ENCODE data around the gene MAP1B. TPM values are rescaled to one million over a fixed set of nuclear protein-coding genes. Genes with fewer than 3 reads are reported as not detected.

MAP1B gene
- total and polyA plus RNA-seq, 2 experiments from 2014 or later = 82.4 to 115 TPM

- H3K9me3 ChIP-seq (ENCODE audit: low read depth) = no peaks in the 10 kb centered on the region
- no peak overlapping the region for H3K4me2 ChIP-seq
- no peak for DNase-seq (ENCODE audit: low spot score)
- H3K27me3 ChIP-seq = no peaks in the 10 kb centered on the region
- no peak overlapping the region for H2AFZ ChIP-seq
- H3K36me3 ChIP-seq (replicated peaks; ENCODE audit: insufficient read depth, low read depth) = no peaks in the 10 kb centered on the region
- H3K4me3 ChIP-seq = no peak overlapping the region
- H3K9me2 ChIP-seq (replicated peaks; ENCODE audit: insufficient read depth) = no peaks in the 10 kb centered on the region
- H3K79me2 ChIP-seq = no peaks in the 10 kb centered on the region
- no peak overlapping the region for H3K27ac ChIP-seq
- 84% methylated on average over 3 of the region's 3 CpGs for WGBS (ENCODE audit: low lambda C conversion rate, missing lambda C conversion rate)
- H4K20me1 ChIP-seq (ENCODE audit: insufficient read depth, poor library complexity, severe bottlenecking) = no peaks in the 10 kb centered on the region
- TF ChIP-seq CTCF (IDR thresholded peaks at IDR 0.05; ENCODE audit: poor library complexity) = no peak
- TF ChIP-seq EZH2phosphoT487 (IDR thresholded peaks at IDR 0.05; ENCODE audit: low read depth, severe bottlenecking, unreplicated experiment) = no peak
- TF ChIP-seq EZH2 (IDR thresholded peaks at IDR 0.05; ENCODE audit: borderline replicate concordance) = no peak
- peaks cover 24% of the 10 kb centered on the region for H3K4me1 ChIP-seq (ENCODE audit: insufficient read depth)
These were observed 42.3 kb upstream of the MAP1B start for GRCh38 chr5:72064801-72065570.

- WGBS (ENCODE audit: low lambda C conversion rate, missing lambda C conversion rate) = 28% methylated on average over 4 of the region's 4 CpGs
- DNase-seq (ENCODE audit: low spot score) = peak; percentile 65
These were observed 41.5 kb upstream of the MAP1B start for GRCh38 chr5:72065751-72066255.

DNA sequence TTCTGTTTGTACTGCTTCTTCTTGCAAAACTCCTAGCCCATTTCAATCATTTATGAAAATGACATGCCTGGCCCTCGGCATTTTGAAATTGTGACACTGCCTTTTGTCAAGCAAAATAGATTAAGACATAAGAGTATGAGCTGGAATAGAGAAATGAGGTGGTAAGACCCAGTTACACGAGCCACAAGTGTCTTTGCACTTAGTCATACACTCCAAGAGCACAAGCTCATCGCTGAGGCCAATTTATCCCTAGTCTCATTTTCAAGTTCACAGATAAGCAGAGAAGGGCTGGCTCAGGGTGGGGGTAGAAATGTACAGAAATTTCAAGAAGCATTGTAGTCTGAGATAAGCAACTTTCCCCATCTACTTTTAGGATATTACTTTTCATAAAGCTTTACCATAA lies 40.6 kb upstream of the MAP1B start:
- Histone ChIP-seq H3K27ac (peak overlapping the region; percentile 87), H3K9me2 (replicated peaks; ENCODE audit: insufficient read depth) (no peaks in the 10 kb centered on the region), H3K79me2 (no peaks in the 10 kb centered on the region), H3K4me2 (peak overlapping the region; percentile 38), H3K27me3 (no peaks in the 10 kb centered on the region), H3K9me3 (ENCODE audit: low read depth) (no peaks in the 10 kb centered on the region), H4K20me1 (ENCODE audit: insufficient read depth, poor library complexity, severe bottlenecking) (no peaks in the 10 kb centered on the region), H3K4me1 (ENCODE audit: insufficient read depth) (peaks cover 24% of the 10 kb centered on the region), H3K4me3 (no peak overlapping the region), H3K36me3 (replicated peaks; ENCODE audit: insufficient read depth, low read depth) (no peaks in the 10 kb centered on the region), H2AFZ (no peak overlapping the region)
- peak; percentile 57 for DNase-seq (ENCODE audit: low spot score)
- WGBS (ENCODE audit: low lambda C conversion rate, missing lambda C conversion rate) = 16% methylated on average over 3 of the region's 3 CpGs
- TF ChIP-seq EZH2 (IDR thresholded peaks at IDR 0.05; ENCODE audit: borderline replicate concordance) (no peak), EZH2phosphoT487 (IDR thresholded peaks at IDR 0.05; ENCODE audit: low read depth, severe bottlenecking, unreplicated experiment) (no peak), CTCF (IDR thresholded peaks at IDR 0.05; ENCODE audit: poor library complexity) (no peak)

More at GRCh38 chr5:72065751-72066255, 41.5 kb upstream of the MAP1B start:
- no peak overlapping the region for H3K4me2 ChIP-seq
- no peaks in the 10 kb centered on the region for H3K36me3 ChIP-seq (replicated peaks; ENCODE audit: insufficient read depth, low read depth)
- H3K9me2 ChIP-seq (replicated peaks; ENCODE audit: insufficient read depth) = no peaks in the 10 kb centered on the region
- no peaks in the 10 kb centered on the region for H3K9me3 ChIP-seq (ENCODE audit: low read depth)
- no peaks in the 10 kb centered on the region for H4K20me1 ChIP-seq (ENCODE audit: insufficient read depth, poor library complexity, severe bottlenecking)
- H3K79me2 ChIP-seq = no peaks in the 10 kb centered on the region
- peaks cover 24% of the 10 kb centered on the region for H3K4me1 ChIP-seq (ENCODE audit: insufficient read depth)
- no peaks in the 10 kb centered on the region for H3K27me3 ChIP-seq
- H3K27ac ChIP-seq = peak overlapping the region; percentile 48
- no peak overlapping the region for H2AFZ ChIP-seq
- no peak overlapping the region for H3K4me3 ChIP-seq
- TF ChIP-seq EZH2 (IDR thresholded peaks at IDR 0.05; ENCODE audit: borderline replicate concordance) = no peak
- TF ChIP-seq CTCF (IDR thresholded peaks at IDR 0.05; ENCODE audit: poor library complexity) = no peak
- no peak for TF ChIP-seq EZH2phosphoT487 (IDR thresholded peaks at IDR 0.05; ENCODE audit: low read depth, severe bottlenecking, unreplicated experiment)

Data from hepatocyte (in vitro differentiated cells).